ENCODE results near the gene GNB5. TPM values are rescaled to one million over a fixed set of nuclear protein-coding genes. Genes with fewer than 3 reads are reported as not detected.

The GNB5 gene
- total RNA-seq, 2 donors from 2014 or later = 19.1 to 20.7 TPM

GRCh38 chr15:52146261-52146660 is 44.9 kb downstream of the GNB5 start:
- no peak overlapping the region for H3K4me3 Mint-ChIP-seq
- DNase-seq = no peak
- H3K27me3 Mint-ChIP-seq (ENCODE audit: insufficient read depth) = no peaks in the 10 kb centered on the region
- H3K9me3 Mint-ChIP-seq = peaks cover 13% of the 10 kb centered on the region
- H3K4me3 ChIP-seq (ENCODE audit: low read length) = no peak overlapping the region
- WGBS, 2 experiments (ENCODE audit: insufficient coverage in 1 of 2, insufficient read length in 1 of 2) = 95% methylated on average over 1 of the region's 2 CpGs; no CpG with 5 or more reads in 1 of the 2 experiments
- H3K27me3 ChIP-seq (ENCODE audit: control insufficient read depth, insufficient read depth, low read length, poor library complexity, severe bottlenecking) = no peaks in the 10 kb centered on the region
- H3K9me3 ChIP-seq (ENCODE audit: control insufficient read depth, low read length) = peaks cover 8% of the 10 kb centered on the region
- peaks cover 27% of the 10 kb centered on the region for H3K36me3 Mint-ChIP-seq (ENCODE audit: low read depth)
- peaks cover 17% of the 10 kb centered on the region for H3K4me1 Mint-ChIP-seq
- no peak for TF ChIP-seq CTCF (conservative IDR thresholded peaks at IDR 0.05)
- H3K9ac ChIP-seq (ENCODE audit: extremely low read depth, low read length, poor library complexity, severe bottlenecking) = no peak overlapping the region
- H3K27ac ChIP-seq (ENCODE audit: low read depth, low read length) = no peak overlapping the region
- peaks cover 5% of the 10 kb centered on the region for H3K36me3 ChIP-seq (ENCODE audit: control insufficient read depth, insufficient read depth, low read length)
- peaks cover 8% of the 10 kb centered on the region for H3K4me1 ChIP-seq (ENCODE audit: control insufficient read depth, insufficient read depth, low read length)
- H3K27ac Mint-ChIP-seq = no peak overlapping the region

- Mint-ChIP-seq H3K27me3 (ENCODE audit: insufficient read depth) (no peaks in the 10 kb centered on the region), H3K27ac (no peak overlapping the region), H3K9me3 (peaks cover 13% of the 10 kb centered on the region), H3K36me3 (ENCODE audit: low read depth) (peaks cover 27% of the 10 kb centered on the region), H3K4me1 (peaks cover 15% of the 10 kb centered on the region), H3K4me3 (no peak overlapping the region)
- peak; percentile 28 for DNase-seq
- WGBS, 2 experiments (ENCODE audit: insufficient coverage in 1 of 2, insufficient read length in 1 of 2) = 92 to 95% methylated on average over 5 to 7 of the region's 7 CpGs
- Histone ChIP-seq H3K9ac (ENCODE audit: extremely low read depth, low read length, poor library complexity, severe bottlenecking) (no peak overlapping the region), H3K4me3 (ENCODE audit: low read length) (no peak overlapping the region), H3K9me3 (ENCODE audit: control insufficient read depth, low read length) (peaks cover 8% of the 10 kb centered on the region), H3K4me1 (ENCODE audit: control insufficient read depth, insufficient read depth, low read length) (peaks cover under 1% of the 10 kb centered on the region), H3K27ac (ENCODE audit: low read depth, low read length) (no peak overlapping the region), H3K27me3 (ENCODE audit: control insufficient read depth, insufficient read depth, low read length, poor library complexity, severe bottlenecking) (no peaks in the 10 kb centered on the region), H3K36me3 (ENCODE audit: control insufficient read depth, insufficient read depth, low read length) (peaks cover 5% of the 10 kb centered on the region)
- TF ChIP-seq CTCF (conservative IDR thresholded peaks at IDR 0.05) = no peak
Measured at GRCh38 chr15:52144656-52145178, 46.5 kb downstream of the GNB5 start.

GRCh38 chr15:52143873-52144272 is 47.3 kb downstream of the GNB5 start:
- Histone ChIP-seq H3K27ac (ENCODE audit: low read depth, low read length) (no peak overlapping the region), H3K36me3 (ENCODE audit: control insufficient read depth, insufficient read depth, low read length) (peaks cover 5% of the 10 kb centered on the region), H3K4me1 (ENCODE audit: control insufficient read depth, insufficient read depth, low read length) (peaks cover 3% of the 10 kb centered on the region), H3K9ac (ENCODE audit: extremely low read depth, low read length, poor library complexity, severe bottlenecking) (no peak overlapping the region), H3K27me3 (ENCODE audit: control insufficient read depth, insufficient read depth, low read length, poor library complexity, severe bottlenecking) (no peaks in the 10 kb centered on the region), H3K4me3 (ENCODE audit: low read length) (no peak overlapping the region), H3K9me3 (ENCODE audit: control insufficient read depth, low read length) (peaks cover 8% of the 10 kb centered on the region)
- WGBS, 2 experiments (ENCODE audit: insufficient coverage in 1 of 2, insufficient read length in 1 of 2) = 80 to 84% methylated on average over 2 to 11 of the region's 11 CpGs
- peaks cover 15% of the 10 kb centered on the region for H3K4me1 Mint-ChIP-seq
- peaks cover 13% of the 10 kb centered on the region for H3K9me3 Mint-ChIP-seq
- H3K27me3 Mint-ChIP-seq (ENCODE audit: insufficient read depth) = no peaks in the 10 kb centered on the region
- no peak for TF ChIP-seq CTCF (conservative IDR thresholded peaks at IDR 0.05)
- H3K27ac Mint-ChIP-seq = no peak overlapping the region
- H3K36me3 Mint-ChIP-seq (ENCODE audit: low read depth) = peaks cover 27% of the 10 kb centered on the region
- peak; percentile 62 for DNase-seq
- H3K4me3 Mint-ChIP-seq = no peak overlapping the region
